ENCODE results near the gene UBXN1.
"Not testable (repeated sequence)": the region's sequence is repeated elsewhere in the genome, so short reads cannot be mapped to it uniquely, and the experiment has no call there.

Gene UBXN1

GRCh38 chr11:62666259-62666926 lies 12.5 kb downstream of the UBXN1 start:
- Histone ChIP-seq H3K4me3 (ENCODE audit: low read depth, low read length) (peak overlapping the region; percentile 83), H3K9ac (ENCODE audit: low read depth, low read length) (peak overlapping the region; percentile 97), H3K4me1 (ENCODE audit: control insufficient read depth, insufficient read depth, low read length) (peaks cover 9% of the 10 kb centered on the region)

GRCh38 chr11:62665599-62666258 lies 13.1 kb downstream of the UBXN1 start:
- H3K27me3 ChIP-seq (ENCODE audit: control insufficient read depth, insufficient read depth, low read length), result no peaks in the 10 kb centered on the region
- peak overlapping the region; percentile 83 for H3K4me3 ChIP-seq (ENCODE audit: low read depth, low read length)
- peaks cover 9% of the 10 kb centered on the region for H3K4me1 ChIP-seq (ENCODE audit: control insufficient read depth, insufficient read depth, low read length)
- H3K9ac ChIP-seq (ENCODE audit: low read depth, low read length), result peak overlapping the region; percentile 97
- no peaks in the 10 kb centered on the region for H3K9me3 ChIP-seq (ENCODE audit: control insufficient read depth, insufficient read depth, low read length)
- peaks cover 21% of the 10 kb centered on the region for H3K36me3 ChIP-seq (ENCODE audit: control insufficient read depth, insufficient read depth, low read length)

More at GRCh38 chr11:62666259-62666926, 12.5 kb downstream of the UBXN1 start:
- peaks cover 21% of the 10 kb centered on the region for H3K36me3 ChIP-seq (ENCODE audit: control insufficient read depth, insufficient read depth, low read length)
- H3K27me3 ChIP-seq (ENCODE audit: control insufficient read depth, insufficient read depth, low read length), result no peaks in the 10 kb centered on the region
- H3K9me3 ChIP-seq (ENCODE audit: control insufficient read depth, insufficient read depth, low read length), result no peaks in the 10 kb centered on the region

- Histone ChIP-seq H3K4me1 (ENCODE audit: control insufficient read depth, insufficient read depth, low read length) (peaks cover 9% of the 10 kb centered on the region), H3K9ac (ENCODE audit: low read depth, low read length) (peak within 1 kb of the TSS; percentile 97), H3K4me3 (ENCODE audit: low read depth, low read length) (peak within 1 kb of the TSS; percentile 83), H3K9me3 (ENCODE audit: control insufficient read depth, insufficient read depth, low read length) (no peaks in the 10 kb centered on the region), H3K27me3 (ENCODE audit: control insufficient read depth, insufficient read depth, low read length) (no peaks in the 10 kb centered on the region), H3K36me3 (ENCODE audit: control insufficient read depth, insufficient read depth, low read length) (peaks cover 21% of the 10 kb centered on the region)
These were observed 13.7 kb downstream of the UBXN1 start, which contains the start of the genes C11orf98 and CSKMT for GRCh38 chr11:62665075-62665598. Gene C11orf98 (minus strand): TSS chr11:62665210. CDS start chr11:62665169, 41 bp downstream. Gene CSKMT (plus strand): TSS chr11:62665312. CDS start chr11:62665880, 568 bp downstream.

- Histone ChIP-seq H3K9me3 (ENCODE audit: control insufficient read depth, insufficient read depth, low read length) (no peaks in the 10 kb centered on the region), H3K4me1 (ENCODE audit: control insufficient read depth, insufficient read depth, low read length) (peaks cover 9% of the 10 kb centered on the region), H3K27me3 (ENCODE audit: control insufficient read depth, insufficient read depth, low read length) (no peaks in the 10 kb centered on the region), H3K4me3 (ENCODE audit: low read depth, low read length) (peak overlapping the region; percentile 83), H3K9ac (ENCODE audit: low read depth, low read length) (peak overlapping the region; percentile 94), H3K36me3 (ENCODE audit: control insufficient read depth, insufficient read depth, low read length) (peaks cover 21% of the 10 kb centered on the region)
These were observed 14.3 kb downstream of the UBXN1 start for GRCh38 chr11:62664405-62665074.

- Histone ChIP-seq H3K4me3 (ENCODE audit: low read depth, low read length) (no peak overlapping the region), H3K9me3 (ENCODE audit: control insufficient read depth, insufficient read depth, low read length) (no peaks in the 10 kb centered on the region), H3K27me3 (ENCODE audit: control insufficient read depth, insufficient read depth, low read length) (no peaks in the 10 kb centered on the region), H3K36me3 (ENCODE audit: control insufficient read depth, insufficient read depth, low read length) (no peaks in the 10 kb centered on the region), H3K9ac (ENCODE audit: low read depth, low read length) (no peak overlapping the region), H3K4me1 (ENCODE audit: control insufficient read depth, insufficient read depth, low read length) (no peaks in the 10 kb centered on the region)
These were observed 22.0 kb downstream of the UBXN1 start for GRCh38 chr11:62656796-62657429.

- H3K27me3 ChIP-seq (ENCODE audit: control insufficient read depth, insufficient read depth, low read length), result no peaks in the 10 kb centered on the region
- no peak overlapping the region for H3K4me3 ChIP-seq (ENCODE audit: low read depth, low read length)
- H3K9ac ChIP-seq (ENCODE audit: low read depth, low read length), result no peak overlapping the region
- no peaks in the 10 kb centered on the region for H3K4me1 ChIP-seq (ENCODE audit: control insufficient read depth, insufficient read depth, low read length)
- no peaks in the 10 kb centered on the region for H3K9me3 ChIP-seq (ENCODE audit: control insufficient read depth, insufficient read depth, low read length)
- H3K36me3 ChIP-seq (ENCODE audit: control insufficient read depth, insufficient read depth, low read length), result peaks cover 8% of the 10 kb centered on the region
These were observed 24.6 kb downstream of the UBXN1 start for GRCh38 chr11:62654297-62654696.

GRCh38 chr11:62652161-62653006 lies 26.5 kb downstream of the UBXN1 start:
- Histone ChIP-seq H3K9me3 (ENCODE audit: control insufficient read depth, insufficient read depth, low read length) (no peaks in the 10 kb centered on the region), H3K4me3 (ENCODE audit: low read depth, low read length) (peak overlapping the region; percentile 86), H3K4me1 (ENCODE audit: control insufficient read depth, insufficient read depth, low read length) (no peaks in the 10 kb centered on the region), H3K27me3 (ENCODE audit: control insufficient read depth, insufficient read depth, low read length) (no peaks in the 10 kb centered on the region), H3K36me3 (ENCODE audit: control insufficient read depth, insufficient read depth, low read length) (peaks cover 22% of the 10 kb centered on the region), H3K9ac (ENCODE audit: low read depth, low read length) (peak overlapping the region; percentile 94)

GRCh38 chr11:62650283-62650682 lies 28.6 kb downstream of the UBXN1 start:
- H3K27me3 ChIP-seq (ENCODE audit: control insufficient read depth, insufficient read depth, low read length); H3K4me3 ChIP-seq (ENCODE audit: low read depth, low read length); H3K9ac ChIP-seq (ENCODE audit: low read depth, low read length); H3K9me3 ChIP-seq (ENCODE audit: control insufficient read depth, insufficient read depth, low read length); H3K4me1 ChIP-seq (ENCODE audit: control insufficient read depth, insufficient read depth, low read length): not testable (repeated sequence)
- peaks cover 22% of the 10 kb centered on the region for H3K36me3 ChIP-seq (ENCODE audit: control insufficient read depth, insufficient read depth, low read length)

- peaks cover 26% of the 10 kb centered on the region for H3K36me3 ChIP-seq (ENCODE audit: control insufficient read depth, insufficient read depth, low read length)
- no peaks in the 10 kb centered on the region for H3K4me1 ChIP-seq (ENCODE audit: control insufficient read depth, insufficient read depth, low read length)
- no peaks in the 10 kb centered on the region for H3K9me3 ChIP-seq (ENCODE audit: control insufficient read depth, insufficient read depth, low read length)
- H3K27me3 ChIP-seq (ENCODE audit: control insufficient read depth, insufficient read depth, low read length), result no peaks in the 10 kb centered on the region
- H3K9ac ChIP-seq (ENCODE audit: low read depth, low read length), result no peak overlapping the region
- no peak overlapping the region for H3K4me3 ChIP-seq (ENCODE audit: low read depth, low read length)
These were observed 29.4 kb downstream of the UBXN1 start for GRCh38 chr11:62649486-62649885.

- H3K36me3 ChIP-seq (ENCODE audit: control insufficient read depth, insufficient read depth, low read length), result peaks cover 29% of the 10 kb centered on the region
- H3K9ac ChIP-seq (ENCODE audit: low read depth, low read length), result no peak overlapping the region
- no peaks in the 10 kb centered on the region for H3K4me1 ChIP-seq (ENCODE audit: control insufficient read depth, insufficient read depth, low read length)
- no peaks in the 10 kb centered on the region for H3K9me3 ChIP-seq (ENCODE audit: control insufficient read depth, insufficient read depth, low read length)
- H3K4me3 ChIP-seq (ENCODE audit: low read depth, low read length), result no peak overlapping the region
- no peaks in the 10 kb centered on the region for H3K27me3 ChIP-seq (ENCODE audit: control insufficient read depth, insufficient read depth, low read length)
These were observed 29.9 kb downstream of the UBXN1 start for GRCh38 chr11:62648967-62649364.

Data from iPS-15b (cell line).